HEK293T (cell line): Measurements from ENCODE around the gene DUOXA1.

ENCODE experiments used
- ARNT ChIP-seq: fragments of 450-650 bp; IDR thresholded peaks from 2 replicates; pipeline ENCODE4 v1.6.1; 2017; ENCODE audit warnings: mild to moderate bottlenecking
- BHLHE40 ChIP-seq: fragments of 450-650 bp; IDR thresholded peaks from 2 replicates; pipeline ENCODE4 v1.6.1; 2016; ENCODE audit warnings: mild to moderate bottlenecking, moderate library complexity, borderline replicate concordance
- ELF4 ChIP-seq: fragments of 450-650 bp; IDR thresholded peaks from 2 replicates; pipeline ENCODE4 v1.6.1; 2017; ENCODE audit warnings: antibody characterized with exemption
- FOXM1 ChIP-seq: fragments of 450-650 bp; IDR thresholded peaks from 2 replicates; pipeline ENCODE4 v1.6.1; 2017; ENCODE audit warnings: mild to moderate bottlenecking, borderline replicate concordance
- HDGF ChIP-seq: fragments of 450-650 bp; IDR thresholded peaks from 2 replicates; pipeline ENCODE4 v1.6.1; 2017; ENCODE audit warnings: antibody characterized with exemption, borderline replicate concordance
- LEF1 ChIP-seq: fragments of 450-650 bp; IDR thresholded peaks from 2 replicates; pipeline ENCODE4 v1.6.1; 2017; ENCODE audit warnings: mild to moderate bottlenecking, borderline replicate concordance
- SP1 ChIP-seq: fragments of 450-650 bp; IDR thresholded peaks from 2 replicates; pipeline ENCODE4 v1.6.1; 2017
- SUZ12 ChIP-seq: fragments of 450-650 bp; IDR thresholded peaks from 2 replicates; pipeline ENCODE4 v1.6.1; 2016; ENCODE audit warnings: mild to moderate bottlenecking
- TARDBP ChIP-seq: fragments of 450-650 bp; IDR thresholded peaks from 2 replicates; pipeline ENCODE4 v1.6.1; 2016
- ZNF384 ChIP-seq: fragments of 450-650 bp; IDR thresholded peaks from 2 replicates; pipeline ENCODE4 v1.6.1; 2016

GRCh38 chr15:45126535-45127158 lies 3.0 kb downstream of the DUOXA1 start:
- TF ChIP-seq FOXM1 (no peak), BHLHE40 (no peak), SUZ12 (no peak), ZNF384 (no peak), SP1 (no peak), ARNT (no peak), ELF4 (no peak), LEF1 (no peak), TARDBP (no peak), HDGF (no peak)
